SH-SY5Y (cell line): Measurements from ENCODE around the gene ALKBH8.

Experiments
- GATA2 ChIP-seq: IDR thresholded peaks from 2 replicates; pipeline ENCODE4 v1.6.1; 2011; ENCODE audit warnings: mild to moderate bottlenecking, low read depth, low read length
- GATA3 ChIP-seq: IDR thresholded peaks from 2 replicates; pipeline ENCODE4 v1.6.1; 2011; ENCODE audit warnings: low read depth, mild to moderate bottlenecking, low read length, moderate library complexity

- TF ChIP-seq GATA2 (no peak), GATA3 (no peak)
Measured at GRCh38 chr11:107490836-107491235, 74.7 kb downstream of the ALKBH8 start.
